Measurements from ENCODE around the gene SC5D. TPM values are rescaled to one million over a fixed set of nuclear protein-coding genes. Genes with fewer than 3 reads are reported as not detected.

The SC5D gene
- total RNA-seq, 2 donors from 2014 or later = 14.9 to 28.5 TPM

GRCh38 chr11:121274332-121274991, 18.1 kb upstream of the SC5D start:
- H3K4me1 ChIP-seq (ENCODE audit: control insufficient read depth in 1 of 2, low read depth in 2 of 2) = no peaks in the 10 kb centered on the region
- H3K36me3 ChIP-seq = no peaks in the 10 kb centered on the region
- H3K4me3 ChIP-seq = no peak overlapping the region
- TF ChIP-seq CTCF (IDR thresholded peaks at IDR 0.05) = no peak
- H3K9me3 ChIP-seq = no peaks in the 10 kb centered on the region
- DNase-seq (ENCODE audit: low spot score) (no peak), ATAC-seq (ENCODE audit: insufficient number of reproducible peaks, low FRiP score, low read depth) (no peak)
- no peak overlapping the region for H3K27ac ChIP-seq
- H3K27me3 ChIP-seq (replicated peaks; ENCODE audit: insufficient read depth) = no peaks in the 10 kb centered on the region

DNA sequence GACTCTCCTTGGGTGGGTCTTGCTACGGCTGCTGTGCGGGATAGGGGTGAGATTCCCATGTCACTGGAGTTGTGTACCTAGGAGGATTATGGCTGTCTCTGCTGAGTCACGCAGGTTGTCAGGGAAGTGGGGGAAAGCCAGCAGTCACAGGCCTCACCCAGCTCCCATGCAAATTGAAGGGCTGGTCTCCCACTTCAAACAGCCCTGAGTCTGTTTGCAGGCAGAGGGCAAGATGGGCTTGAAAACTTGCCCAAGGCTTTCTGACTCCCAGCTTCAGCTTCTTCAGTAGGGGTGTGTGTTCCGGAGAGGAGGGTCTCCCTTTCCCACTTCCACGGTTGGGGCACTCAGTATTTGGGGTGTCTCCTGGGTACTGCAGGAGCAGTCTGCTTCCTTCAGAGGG, 10.9 kb upstream of the SC5D start:
- no peak for ATAC-seq (ENCODE audit: insufficient number of reproducible peaks, low FRiP score, low read depth)
- TF ChIP-seq CTCF (IDR thresholded peaks at IDR 0.05) = no peak
- H3K27ac ChIP-seq = no peak overlapping the region

GRCh38 chr11:121282386-121282785, 10.2 kb upstream of the SC5D start:
- Histone ChIP-seq H3K27me3 (replicated peaks; ENCODE audit: insufficient read depth) (no peaks in the 10 kb centered on the region), H3K4me3 (no peak overlapping the region), H3K36me3 (no peaks in the 10 kb centered on the region), H3K4me1 (ENCODE audit: control insufficient read depth in 1 of 2, low read depth in 2 of 2) (no peaks in the 10 kb centered on the region), H3K9me3 (no peaks in the 10 kb centered on the region), H3K27ac (no peak overlapping the region)
- no peak for TF ChIP-seq CTCF (IDR thresholded peaks at IDR 0.05)
- DNase-seq (ENCODE audit: low spot score) (no peak), ATAC-seq (ENCODE audit: insufficient number of reproducible peaks, low FRiP score, low read depth) (no peak)

More for the DNA sequence above, 10.9 kb upstream of the SC5D start:
- DNase-seq (ENCODE audit: low spot score) = no peak
- Histone ChIP-seq H3K36me3 (no peaks in the 10 kb centered on the region), H3K4me1 (ENCODE audit: control insufficient read depth in 1 of 2, low read depth in 2 of 2) (no peaks in the 10 kb centered on the region), H3K9me3 (no peaks in the 10 kb centered on the region), H3K27me3 (replicated peaks; ENCODE audit: insufficient read depth) (no peaks in the 10 kb centered on the region), H3K4me3 (no peak overlapping the region)

DNA sequence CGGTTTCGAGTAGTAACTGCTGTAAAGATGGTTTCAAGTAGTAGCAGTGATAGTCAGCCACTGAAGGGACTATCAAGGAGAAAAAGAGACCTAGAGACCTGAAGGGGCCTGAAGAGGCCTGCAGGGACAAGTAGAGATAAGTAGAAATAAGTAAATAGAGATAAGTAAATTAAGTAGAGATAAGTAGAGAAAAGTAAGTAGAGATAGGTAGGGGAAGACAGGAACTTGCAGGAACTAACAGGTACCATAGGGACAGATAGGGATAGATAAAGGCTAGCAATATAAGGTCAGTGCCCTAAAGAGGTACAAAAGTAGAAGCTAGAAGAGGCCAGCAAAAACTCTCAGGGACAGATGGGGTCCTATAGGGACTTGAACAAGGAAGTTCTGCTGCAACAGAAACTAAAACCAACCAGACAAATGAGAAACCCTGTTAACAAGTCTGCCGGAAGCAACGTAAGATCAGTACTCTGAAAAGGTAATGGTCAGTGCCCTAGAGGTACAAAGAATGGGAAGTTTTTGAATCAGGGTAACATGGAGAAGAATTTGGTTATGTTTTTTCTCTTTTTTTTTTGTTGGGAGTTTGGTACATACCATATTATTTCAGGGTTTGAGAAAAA, 9.6 kb upstream of the SC5D start:
- Histone ChIP-seq H3K36me3 (no peaks in the 10 kb centered on the region), H3K4me1 (ENCODE audit: control insufficient read depth in 1 of 2, low read depth in 2 of 2) (no peaks in the 10 kb centered on the region), H3K9me3 (no peaks in the 10 kb centered on the region), H3K27me3 (replicated peaks; ENCODE audit: insufficient read depth) (no peaks in the 10 kb centered on the region), H3K4me3 (no peak overlapping the region), H3K27ac (no peak overlapping the region)
- no peak for ATAC-seq (ENCODE audit: insufficient number of reproducible peaks, low FRiP score, low read depth)
- no peak for DNase-seq (ENCODE audit: low spot score)
- no peak for TF ChIP-seq CTCF (IDR thresholded peaks at IDR 0.05)

- no peak for TF ChIP-seq CTCF (IDR thresholded peaks at IDR 0.05)
- ATAC-seq (ENCODE audit: insufficient number of reproducible peaks, low FRiP score, low read depth) (no peak), DNase-seq (ENCODE audit: low spot score) (no peak)
- Histone ChIP-seq H3K27me3 (replicated peaks; ENCODE audit: insufficient read depth) (no peaks in the 10 kb centered on the region), H3K9me3 (no peaks in the 10 kb centered on the region), H3K4me3 (no peak overlapping the region), H3K4me1 (ENCODE audit: control insufficient read depth in 1 of 2, low read depth in 2 of 2) (peaks cover 8 to 24% of the 10 kb centered on the region in 2 donors), H3K27ac (no peak overlapping the region), H3K36me3 (no peaks in the 10 kb centered on the region)
These were observed 1.3 kb upstream of the SC5D start for GRCh38 chr11:121291319-121291718.

All from thoracic aorta (tissue), 2 donors.